Calu3 (cell line): Measurements from ENCODE around the gene FAM107B. TPM values are rescaled to one million over a fixed set of nuclear protein-coding genes. Genes with fewer than 3 reads are reported as not detected.

Experiments used
- BruUV-seq: library from RNA; stranded (reverse); fragments of 400-500 nt; replicated peaks from 2 replicates; lab custom pipeline; 2021; lab: Mats Ljungman, UMichigan
- CTCF ChIA-PET: fragments of 300-600 bp; sonication (Branson Sonifier 250); formaldehyde crosslinking; loops from one replicate; lab custom pipeline; 2022; ENCODE audit warnings: antibody characterized with exemption; lab: Charles Lee
- DNase-seq: peaks from one replicate; pipeline ENCODE4 v3.0.0; 2022
- H3K27ac Mint-ChIP-seq: one replicate; pipeline ENCODE4 v1.8.0; 2022; ENCODE audit warnings: mixed read lengths; ENCODE audit not compliant: unreplicated experiment
- H3K27me3 Mint-ChIP-seq: one replicate; pipeline ENCODE4 v1.8.0; 2022; ENCODE audit warnings: mixed read lengths; ENCODE audit not compliant: unreplicated experiment
- H3K36me3 Mint-ChIP-seq: one replicate; pipeline ENCODE4 v1.8.0; 2022; ENCODE audit warnings: mild to moderate bottlenecking, moderate library complexity, mixed read lengths; ENCODE audit not compliant: insufficient read depth, unreplicated experiment
- H3K4me1 Mint-ChIP-seq: one replicate; pipeline ENCODE4 v1.8.0; 2022; ENCODE audit warnings: mild to moderate bottlenecking, low read depth, mixed read lengths; ENCODE audit not compliant: unreplicated experiment
- H3K4me3 Mint-ChIP-seq: one replicate; pipeline ENCODE4 v1.8.0; 2022; ENCODE audit warnings: mild to moderate bottlenecking, low read depth, moderate library complexity, mixed read lengths; ENCODE audit not compliant: unreplicated experiment
- H3K9me3 Mint-ChIP-seq: one replicate; pipeline ENCODE4 v1.8.0; 2022; ENCODE audit warnings: low read depth, mixed read lengths; ENCODE audit not compliant: unreplicated experiment
- intact Hi-C: fragments of 100-400 bp; cut with micrococcal nuclease; formaldehyde crosslinking; loops from one replicate; pipeline ENCODE4 v1.10.0; 2022; ENCODE audit not compliant: unreplicated experiment
- total RNA-seq: library from RNA; stranded (reverse); gene quantifications from 2 replicates; pipeline ENCODE4 v1.2.3, GENCODE V29; 2022
- TF ChIP-seq, protein P1 (sequence below): fragments of 200-600 bp; IDR thresholded peaks from one replicate; pipeline ENCODE4 v1.8.0; 2022; ENCODE audit warnings: antibody characterized with exemption; ENCODE audit not compliant: unreplicated experiment

Gene FAM107B
- total RNA-seq, 1 experiment from 2014 or later, result 168 TPM

DNA sequence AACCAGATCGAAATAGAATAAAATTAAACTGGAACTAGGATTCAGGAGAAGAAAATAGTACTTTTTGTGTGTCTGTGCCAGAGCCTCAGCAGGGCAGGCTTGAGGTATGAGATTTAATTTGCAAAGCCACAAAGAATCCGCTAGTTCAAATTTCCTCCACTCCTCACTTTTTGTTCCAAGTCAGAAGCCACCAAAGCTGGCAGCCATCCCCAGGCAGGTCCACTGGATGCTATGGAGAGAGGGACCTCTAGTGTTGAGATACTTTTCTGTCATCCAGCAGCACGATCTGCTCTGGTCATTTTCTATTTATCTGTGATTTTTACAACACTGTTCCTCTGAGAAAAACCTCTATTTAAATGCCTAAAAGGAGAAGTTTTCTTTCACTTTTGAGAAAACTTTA is 296.1 kb downstream of the FAM107B start:
- CTCF ChIA-PET, result interaction anchor here (0.6 to 1.1 kb wide), 2 partner anchors 278 to 282 kb away, joined by 3 to 6 read pairs; no protein-coding TSS in a partner anchor
- H3K4me1 Mint-ChIP-seq, result no peaks in the 10 kb centered on the region
- intact Hi-C loops, result loop anchor here (1.0 to 5.0 kb wide), 3 partner anchors 176 to 691 kb away; no protein-coding TSS in a partner anchor
- no peaks in the 10 kb centered on the region for H3K9me3 Mint-ChIP-seq
- peaks cover 20% of the 10 kb centered on the region for H3K27me3 Mint-ChIP-seq
- no peak overlapping the region for H3K27ac Mint-ChIP-seq
- TF ChIP-seq, protein P1, sequence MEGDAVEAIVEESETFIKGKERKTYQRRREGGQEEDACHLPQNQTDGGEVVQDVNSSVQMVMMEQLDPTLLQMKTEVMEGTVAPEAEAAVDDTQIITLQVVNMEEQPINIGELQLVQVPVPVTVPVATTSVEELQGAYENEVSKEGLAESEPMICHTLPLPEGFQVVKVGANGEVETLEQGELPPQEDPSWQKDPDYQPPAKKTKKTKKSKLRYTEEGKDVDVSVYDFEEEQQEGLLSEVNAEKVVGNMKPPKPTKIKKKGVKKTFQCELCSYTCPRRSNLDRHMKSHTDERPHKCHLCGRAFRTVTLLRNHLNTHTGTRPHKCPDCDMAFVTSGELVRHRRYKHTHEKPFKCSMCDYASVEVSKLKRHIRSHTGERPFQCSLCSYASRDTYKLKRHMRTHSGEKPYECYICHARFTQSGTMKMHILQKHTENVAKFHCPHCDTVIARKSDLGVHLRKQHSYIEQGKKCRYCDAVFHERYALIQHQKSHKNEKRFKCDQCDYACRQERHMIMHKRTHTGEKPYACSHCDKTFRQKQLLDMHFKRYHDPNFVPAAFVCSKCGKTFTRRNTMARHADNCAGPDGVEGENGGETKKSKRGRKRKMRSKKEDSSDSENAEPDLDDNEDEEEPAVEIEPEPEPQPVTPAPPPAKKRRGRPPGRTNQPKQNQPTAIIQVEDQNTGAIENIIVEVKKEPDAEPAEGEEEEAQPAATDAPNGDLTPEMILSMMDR, result peak; percentile 17
- no peaks in the 10 kb centered on the region for H3K36me3 Mint-ChIP-seq
- peak; percentile 45 for DNase-seq
- BruUV-seq, result no TSS peak
- no peak overlapping the region for H3K4me3 Mint-ChIP-seq

DNA sequence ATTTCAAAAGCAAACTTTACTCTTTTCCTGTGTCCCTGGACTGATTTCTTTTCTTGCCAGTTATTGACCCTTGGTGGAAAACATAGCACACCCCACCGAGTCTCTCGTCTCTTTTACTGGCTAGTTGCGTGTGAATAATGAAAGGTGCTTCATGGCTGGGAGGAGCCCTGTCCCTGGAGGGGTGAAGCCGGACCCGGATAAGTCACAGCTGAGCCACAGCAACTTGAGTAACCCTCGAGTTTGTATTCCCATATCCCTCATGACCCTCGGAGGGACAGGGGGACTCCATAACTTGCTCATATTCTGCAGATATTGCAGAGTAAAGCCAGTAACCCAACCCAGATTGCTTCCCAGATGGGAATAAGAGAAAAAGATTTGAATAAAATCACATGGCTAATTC is 296.5 kb downstream of the FAM107B start:
- no peaks in the 10 kb centered on the region for H3K9me3 Mint-ChIP-seq
- intact Hi-C loops, result loop anchor here (1.0 to 5.0 kb wide), 3 partner anchors 176 to 691 kb away; no protein-coding TSS in a partner anchor
- no peaks in the 10 kb centered on the region for H3K4me1 Mint-ChIP-seq
- peaks cover 20% of the 10 kb centered on the region for H3K27me3 Mint-ChIP-seq
- CTCF ChIA-PET, result interaction anchor here (0.6 to 1.1 kb wide), 2 partner anchors 277 to 281 kb away, joined by 3 to 6 read pairs; no protein-coding TSS in a partner anchor
- DNase-seq, result no peak
- no peak overlapping the region for H3K27ac Mint-ChIP-seq
- H3K36me3 Mint-ChIP-seq, result no peaks in the 10 kb centered on the region
- no TSS peak for BruUV-seq
- TF ChIP-seq, protein P1, result no peak
- H3K4me3 Mint-ChIP-seq, result no peak overlapping the region

DNA sequence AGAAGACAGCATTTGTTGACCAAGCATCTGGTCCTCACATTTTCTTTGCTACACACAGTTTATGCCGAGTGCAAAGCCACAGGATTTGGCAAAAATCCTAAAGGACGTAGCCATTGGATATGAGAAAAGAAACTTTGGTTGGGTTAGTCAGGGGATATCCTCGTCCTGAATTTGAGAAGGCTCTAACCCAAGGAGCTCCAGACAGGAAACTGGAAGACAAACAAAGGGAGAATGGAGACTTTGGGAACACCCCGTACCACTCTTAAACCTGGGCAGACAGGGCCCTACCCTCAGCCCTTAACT is 297.3 kb downstream of the FAM107B start:
- no peaks in the 10 kb centered on the region for H3K4me1 Mint-ChIP-seq
- no peaks in the 10 kb centered on the region for H3K9me3 Mint-ChIP-seq
- peaks cover 26% of the 10 kb centered on the region for H3K27me3 Mint-ChIP-seq
- TF ChIP-seq, protein P1, result no peak
- no peak for DNase-seq
- CTCF ChIA-PET, result interaction anchor here (1.3 kb wide), 1 partner anchor 280 kb away, joined by 4 read pairs; no protein-coding TSS in a partner anchor
- H3K4me3 Mint-ChIP-seq, result no peak overlapping the region
- no peak overlapping the region for H3K27ac Mint-ChIP-seq
- no peaks in the 10 kb centered on the region for H3K36me3 Mint-ChIP-seq
- intact Hi-C loops, result loop anchor here (5.0 kb wide), 2 partner anchors 175 to 690 kb away; no protein-coding TSS in a partner anchor
- BruUV-seq, result no TSS peak

DNA sequence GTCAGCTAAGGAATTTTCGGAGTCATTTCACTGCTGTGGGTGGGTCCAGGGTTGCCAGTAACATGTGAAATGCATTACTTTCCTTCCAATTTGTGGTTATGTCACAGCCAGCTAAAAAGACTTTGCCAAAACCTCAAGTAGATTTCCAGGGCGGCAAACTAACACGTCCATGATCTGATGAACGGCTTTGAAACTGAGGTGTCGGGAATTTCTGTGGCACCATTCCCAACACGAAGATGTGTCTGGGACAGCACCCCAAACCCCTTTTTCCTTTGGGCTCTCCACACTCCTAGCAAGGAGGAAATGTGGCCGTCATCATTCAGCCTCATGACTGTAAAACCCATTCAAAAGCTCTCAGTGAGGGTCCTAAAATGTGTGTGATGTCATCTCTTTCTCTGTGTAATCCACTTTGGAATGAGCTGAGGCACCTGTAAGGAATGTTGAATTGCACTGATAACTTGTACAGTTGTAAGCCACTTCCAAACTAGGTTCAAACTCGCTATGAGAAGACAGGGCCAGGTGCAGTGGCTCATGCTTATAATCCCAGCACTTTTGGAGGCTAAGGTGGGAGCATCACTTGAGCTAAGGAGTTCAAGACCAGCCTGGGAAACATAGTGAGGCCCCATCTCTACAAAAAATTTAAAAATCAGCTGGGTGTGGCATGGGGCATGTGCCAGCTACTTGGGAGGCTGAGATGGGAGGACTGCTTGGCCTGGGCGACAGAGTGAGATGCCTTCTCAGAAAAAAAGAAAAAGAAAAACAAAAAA is 297.9 kb downstream of the FAM107B start:
- H3K27ac Mint-ChIP-seq, result no peak overlapping the region
- intact Hi-C loops, result loop anchor here (5.0 kb wide), 2 partner anchors 175 to 690 kb away; no protein-coding TSS in a partner anchor
- CTCF ChIA-PET, result interaction anchor here (1.3 kb wide), 1 partner anchor 280 kb away, joined by 4 read pairs; no protein-coding TSS in a partner anchor

More for the DNA sequence above, 297.9 kb downstream of the FAM107B start:
- no peaks in the 10 kb centered on the region for H3K36me3 Mint-ChIP-seq
- DNase-seq, result no peak
- H3K27me3 Mint-ChIP-seq, result peaks cover 32% of the 10 kb centered on the region
- no TSS peak for BruUV-seq
- no peaks in the 10 kb centered on the region for H3K4me1 Mint-ChIP-seq
- H3K4me3 Mint-ChIP-seq, result no peak overlapping the region
- H3K9me3 Mint-ChIP-seq, result no peaks in the 10 kb centered on the region
- TF ChIP-seq, protein P1, result no peak
